DMS53 (cell line): Measurements from ENCODE around the gene RAB3D.
A peak's percentile ranks its signal among the peaks of the same experiment; 100 is the strongest.

Experiments used
- DNase-seq: peaks from one replicate; lab custom pipeline; 2025; lab: John Stamatoyannopoulos, UW

The RAB3D gene

GRCh38 chr19:11295180-11295579 is 44.3 kb downstream of the RAB3D start:
- no peak for DNase-seq

DNA sequence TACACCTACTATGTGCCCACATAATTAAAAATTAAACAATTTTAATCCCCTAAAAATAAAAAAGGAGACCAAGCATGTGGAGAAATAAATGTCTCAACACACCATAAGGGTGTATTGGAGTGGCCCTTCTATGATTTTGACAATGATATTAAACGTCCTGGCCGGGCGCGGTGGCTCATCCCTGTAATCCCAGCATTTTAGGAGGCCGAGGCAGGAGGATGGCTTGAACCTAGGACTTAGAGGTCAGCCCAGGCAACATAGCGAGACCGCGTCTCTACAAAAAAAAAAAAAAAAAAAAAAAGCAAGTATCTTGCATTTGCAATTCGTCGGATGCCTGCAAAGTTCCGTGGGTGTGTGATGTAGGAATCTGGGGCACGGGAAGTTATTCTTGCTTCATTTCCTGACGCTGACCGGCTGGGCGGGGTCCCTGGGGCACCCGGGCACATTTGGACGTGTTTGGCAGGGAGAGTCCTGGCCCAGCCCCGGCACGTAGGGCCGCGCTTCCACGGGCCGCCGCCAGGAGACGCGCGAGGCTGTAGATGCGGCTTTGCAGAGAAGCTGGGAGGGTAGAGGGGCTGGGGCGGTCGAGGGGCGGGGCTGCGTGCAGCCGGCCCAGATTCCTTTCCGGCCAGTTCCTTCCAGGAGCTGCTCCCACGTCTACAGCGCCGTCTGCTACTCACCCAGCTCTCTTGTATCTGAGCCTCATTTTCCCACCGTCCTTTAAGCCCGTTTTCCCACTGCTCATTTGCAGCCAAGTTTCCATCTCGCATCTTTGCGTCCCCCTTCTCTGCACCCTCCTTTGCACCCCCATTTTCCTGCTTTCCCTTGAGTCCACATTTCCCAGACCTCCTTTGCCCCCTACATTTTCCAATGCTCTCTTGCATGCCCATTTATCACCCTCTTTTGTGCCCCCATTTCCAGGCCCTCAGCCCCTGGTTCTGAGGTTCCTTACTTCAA is 45.7 kb downstream of the RAB3D start:
- peak; percentile 88 for DNase-seq

DNA sequence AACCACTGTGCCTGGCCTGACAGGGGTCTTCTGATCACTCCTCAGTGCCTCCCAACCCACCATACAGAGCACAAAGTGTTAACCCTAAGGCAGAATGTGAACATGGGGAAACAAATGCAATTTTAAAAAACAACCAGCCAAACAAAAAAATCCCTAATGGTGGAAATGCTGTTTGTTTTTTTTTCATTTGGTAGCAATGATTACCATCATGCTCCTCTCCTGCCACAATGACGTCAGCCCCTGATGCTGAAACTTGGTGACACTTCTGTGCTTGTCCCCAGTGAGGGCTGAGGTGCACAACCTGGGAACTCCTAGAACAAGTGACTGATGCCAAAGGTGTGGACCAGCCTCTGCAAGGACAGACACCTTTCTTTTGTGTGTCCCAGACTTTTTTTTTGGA is 47.5 kb downstream of the RAB3D start:
- DNase-seq = peak; percentile 21

GRCh38 chr19:11291415-11291814 is 48.0 kb downstream of the RAB3D start:
- no peak for DNase-seq

DNA sequence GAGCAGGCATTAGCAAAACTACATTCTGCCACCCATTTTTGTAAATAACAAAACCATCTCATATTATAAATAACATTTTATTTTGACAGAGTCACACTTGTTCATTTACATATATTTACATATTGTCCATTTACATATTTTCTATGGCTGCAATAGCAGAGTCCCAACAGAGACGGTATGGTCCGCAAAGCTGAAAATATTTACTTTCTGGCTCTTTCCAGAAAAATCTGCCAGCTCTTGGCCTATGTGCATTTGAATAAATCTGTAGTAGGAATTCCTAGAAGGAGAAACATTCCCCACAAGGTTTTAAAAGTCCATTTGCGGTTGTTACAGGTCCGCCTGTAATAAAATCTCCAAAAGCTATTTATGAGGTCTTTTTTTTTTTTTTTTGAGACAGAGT is 49.2 kb downstream of the RAB3D start:
- no peak for DNase-seq

- peak; percentile 34 for DNase-seq
Measured at GRCh38 chr19:11288349-11288748, 51.1 kb downstream of the RAB3D start.

DNA sequence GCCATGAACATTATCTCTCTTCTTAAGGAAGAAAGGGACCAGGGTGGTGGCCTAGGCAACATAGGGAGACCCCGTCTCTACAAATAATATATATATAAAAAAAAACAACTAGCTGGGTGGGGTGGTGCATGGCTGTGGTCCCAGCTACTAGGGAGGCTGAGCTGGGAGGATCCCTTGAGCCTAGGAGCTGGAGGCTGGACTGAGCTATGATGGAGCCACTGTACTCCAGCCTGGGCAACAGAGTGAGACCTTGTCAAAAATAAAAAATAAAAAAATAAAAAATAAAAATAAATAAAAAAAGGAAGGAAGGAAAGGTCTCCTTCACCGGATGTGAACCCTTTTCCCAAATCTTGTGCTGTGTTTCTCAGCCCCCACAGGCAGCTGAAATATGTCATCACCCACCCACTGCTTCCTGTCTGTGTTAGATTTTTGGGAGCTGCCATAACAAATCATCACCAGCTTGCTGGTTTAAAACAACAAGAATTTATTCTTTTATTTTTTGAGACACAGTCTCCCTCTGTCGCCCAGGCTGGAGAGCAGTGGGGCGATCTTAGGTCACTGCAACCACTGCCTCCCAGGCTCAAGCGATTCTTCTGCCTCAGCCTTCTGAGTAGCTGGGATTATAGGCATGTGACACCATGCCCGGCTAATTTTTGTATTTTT is 53.0 kb downstream of the RAB3D start:
- DNase-seq = no peak

GRCh38 chr19:11284515-11284914 is 54.9 kb downstream of the RAB3D start:
- DNase-seq = no peak

DNA sequence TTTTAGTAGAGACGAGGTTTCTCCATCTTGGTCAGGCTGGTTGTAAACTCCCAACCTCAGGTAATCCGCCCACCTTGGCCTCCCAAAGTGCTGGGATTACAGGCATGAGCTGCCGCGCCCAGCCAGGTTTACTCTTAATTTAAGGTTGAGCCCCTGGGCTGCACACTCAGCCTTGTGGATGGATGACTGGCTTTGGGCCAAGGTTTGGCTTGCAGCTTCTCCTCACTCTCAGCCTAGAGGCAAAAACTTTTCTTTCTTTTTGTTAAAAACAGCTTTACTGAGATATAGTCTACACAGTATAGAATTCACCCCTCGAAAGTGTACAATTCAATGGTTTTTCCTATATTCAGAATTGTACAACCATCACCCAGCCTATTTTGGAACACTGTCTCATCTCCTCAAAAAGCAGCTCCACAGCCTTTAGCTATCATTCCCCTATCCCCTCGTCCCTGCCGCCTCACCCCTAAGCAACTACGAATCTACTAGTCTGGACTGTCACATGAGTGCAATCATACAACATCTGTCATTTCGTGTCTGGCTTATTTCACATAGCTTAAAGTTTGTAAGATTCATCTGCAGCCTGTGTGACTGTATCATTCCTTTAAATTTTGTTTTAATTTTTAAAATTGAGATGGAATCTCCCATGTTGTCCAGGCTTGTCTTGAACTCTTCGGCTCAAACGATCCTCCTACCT is 58.0 kb downstream of the RAB3D start:
- no peak for DNase-seq

DNA sequence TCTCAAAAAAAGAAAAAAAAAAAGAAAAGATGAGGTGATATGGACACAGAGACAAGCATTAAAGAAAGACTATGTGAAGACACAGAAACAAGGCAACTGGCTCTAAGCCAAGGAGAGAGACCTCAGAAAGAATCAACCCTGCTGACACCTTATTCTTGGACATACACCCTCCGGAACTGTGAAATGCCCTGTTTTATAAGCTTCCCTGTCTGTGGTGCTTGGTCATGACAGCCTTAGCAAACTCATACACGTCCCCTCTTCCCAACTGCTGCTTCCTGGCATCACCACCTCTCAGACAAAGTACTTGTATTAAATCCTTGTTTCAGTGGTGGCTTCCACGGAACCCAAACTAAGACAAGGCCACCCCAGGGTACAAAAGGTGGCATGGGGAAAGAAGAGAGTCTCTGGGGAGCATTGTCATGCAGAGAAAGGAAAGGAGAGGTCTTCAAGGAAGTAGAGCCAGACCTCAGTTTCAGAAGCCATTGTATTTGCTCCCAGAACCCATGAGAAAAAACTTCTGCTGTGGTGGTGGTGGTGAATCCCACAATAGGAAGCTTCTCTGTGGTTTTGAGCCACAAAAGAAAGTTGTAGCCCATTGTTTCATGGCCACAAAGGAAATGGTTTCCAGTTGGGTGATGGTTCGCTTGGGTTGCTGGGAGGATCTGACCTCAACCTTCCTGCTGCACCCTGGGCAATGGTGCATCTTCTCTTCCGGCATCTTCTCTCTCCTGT is 59.8 kb downstream of the RAB3D start:
- peak; percentile 27 for DNase-seq

DNA sequence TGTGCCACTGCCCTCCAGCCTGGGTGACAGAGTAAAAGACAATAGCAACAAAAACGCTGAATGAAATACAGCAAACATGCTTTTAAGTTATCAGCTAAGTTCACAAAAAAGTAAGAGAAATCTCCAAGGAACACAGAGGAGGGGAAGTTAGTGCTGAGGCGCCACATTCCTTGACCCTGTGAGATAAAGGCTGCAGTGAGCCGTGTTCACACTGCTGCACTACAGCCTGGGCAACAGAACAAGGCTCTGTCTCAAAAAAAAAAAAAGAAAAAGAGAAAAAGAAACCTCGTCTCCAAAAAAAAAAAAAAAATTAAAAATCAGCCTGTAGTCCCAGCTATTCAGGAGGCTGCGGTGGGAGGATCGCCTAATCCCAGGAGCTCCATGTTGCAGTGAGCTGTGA is 60.8 kb downstream of the RAB3D start:
- no peak for DNase-seq

GRCh38 chr19:11274533-11275086 is 64.8 kb downstream of the RAB3D start:
- no peak for DNase-seq

- DNase-seq = no peak
Measured at GRCh38 chr19:11273989-11274388, 65.5 kb downstream of the RAB3D start.

DNA sequence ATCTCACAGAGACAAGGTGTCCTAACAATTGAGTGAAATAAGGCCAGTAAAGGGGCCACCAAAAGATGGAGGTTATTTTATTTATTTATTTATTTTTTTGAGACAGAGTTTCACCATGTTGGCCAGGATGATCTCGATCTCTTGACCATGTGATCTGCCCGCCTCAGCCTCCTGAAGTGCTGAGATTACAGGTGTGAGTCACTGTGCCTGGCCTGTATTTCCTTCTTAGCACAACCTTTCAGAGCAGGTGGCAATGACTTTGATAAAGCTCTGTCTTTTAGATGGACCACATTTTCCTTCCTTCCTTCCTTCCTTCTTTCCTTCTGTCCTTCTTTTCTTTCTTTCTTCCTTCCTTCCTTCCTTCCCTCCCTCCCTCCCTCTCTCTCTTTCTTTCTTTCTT is 66.2 kb downstream of the RAB3D start:
- peak; percentile 50 for DNase-seq
